ENCODE data around the gene IL12RB1.

DNA sequence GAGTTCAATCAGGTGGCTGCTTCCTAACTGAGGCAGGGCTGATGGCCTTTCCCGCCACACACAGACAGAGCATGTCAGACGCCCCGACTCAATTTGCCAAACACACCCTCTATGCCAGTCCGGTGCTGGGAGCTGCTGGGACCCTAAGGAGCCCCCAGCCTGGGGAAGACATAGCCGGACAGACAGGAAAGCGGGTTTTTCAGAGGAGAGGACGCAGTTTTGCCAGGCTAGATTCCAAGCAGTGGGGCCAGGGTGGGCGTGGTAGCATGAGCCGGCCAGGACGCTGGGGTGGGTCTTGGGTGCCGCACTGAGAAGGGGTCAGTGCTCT is 30.6 kb upstream of the IL12RB1 start:
- TF ChIP-seq, protein P1, sequence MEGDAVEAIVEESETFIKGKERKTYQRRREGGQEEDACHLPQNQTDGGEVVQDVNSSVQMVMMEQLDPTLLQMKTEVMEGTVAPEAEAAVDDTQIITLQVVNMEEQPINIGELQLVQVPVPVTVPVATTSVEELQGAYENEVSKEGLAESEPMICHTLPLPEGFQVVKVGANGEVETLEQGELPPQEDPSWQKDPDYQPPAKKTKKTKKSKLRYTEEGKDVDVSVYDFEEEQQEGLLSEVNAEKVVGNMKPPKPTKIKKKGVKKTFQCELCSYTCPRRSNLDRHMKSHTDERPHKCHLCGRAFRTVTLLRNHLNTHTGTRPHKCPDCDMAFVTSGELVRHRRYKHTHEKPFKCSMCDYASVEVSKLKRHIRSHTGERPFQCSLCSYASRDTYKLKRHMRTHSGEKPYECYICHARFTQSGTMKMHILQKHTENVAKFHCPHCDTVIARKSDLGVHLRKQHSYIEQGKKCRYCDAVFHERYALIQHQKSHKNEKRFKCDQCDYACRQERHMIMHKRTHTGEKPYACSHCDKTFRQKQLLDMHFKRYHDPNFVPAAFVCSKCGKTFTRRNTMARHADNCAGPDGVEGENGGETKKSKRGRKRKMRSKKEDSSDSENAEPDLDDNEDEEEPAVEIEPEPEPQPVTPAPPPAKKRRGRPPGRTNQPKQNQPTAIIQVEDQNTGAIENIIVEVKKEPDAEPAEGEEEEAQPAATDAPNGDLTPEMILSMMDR (IDR thresholded peaks at IDR 0.05), result no peak
- no peak for TF ChIP-seq POLR2A (IDR thresholded peaks at IDR 0.05)

Measured in adrenal gland (tissue), 5 donors.